H1 (cell line): ENCODE data around the gene TRAPPC6A. TPM values are rescaled to one million over a fixed set of nuclear protein-coding genes. Genes with fewer than 3 reads are reported as not detected.

Source experiments
- CTCF ChIA-PET: fragments of 300-600 bp; sonication (Branson Sonifier 250); formaldehyde crosslinking; loops from one replicate; lab custom pipeline; 2021; ENCODE audit not compliant: partially characterized antibody; lab: Charles Lee
- POLR2A ChIA-PET: fragments of 300-600 bp; sonication (Branson Sonifier 250); formaldehyde crosslinking; loops from one replicate; lab custom pipeline; 2021; ENCODE audit warnings: inconsistent platforms; ENCODE audit not compliant: partially characterized antibody; lab: Charles Lee
- DNase-seq, 2 experiments: peaks; one replicate each; pipeline versions ENCODE4 v3.0.0 to v3.0.0-alpha.2; 2010 to 2022; ENCODE audit warnings: low spot score in 2 of 2, low read depth in 1 of 2, mixed read lengths in 1 of 2
- FAIRE-seq: peaks from 2 replicates; lab custom pipeline; 2011; peaks lifted over from hg19 to GRCh38; lab: Jason Lieb, UNC
- H2AFZ ChIP-seq: 2 replicates; pipeline ENCODE4 v1.8.1; 2012; ENCODE audit warnings: low read length, inconsistent platforms
- H2AK5ac ChIP-seq: 2 replicates; pipeline ENCODE4 v1.6.1; 2013; ENCODE audit warnings: low read depth, low read length
- H2BK120ac ChIP-seq: replicated peaks from 2 replicates; pipeline ENCODE3; 2013; ENCODE audit warnings: low read depth, low read length, inconsistent platforms
- H2BK12ac ChIP-seq: 2 replicates; pipeline ENCODE4 v1.6.1; 2013; ENCODE audit warnings: low read depth, low read length
- H2BK15ac ChIP-seq: 2 replicates; pipeline ENCODE4 v1.6.1; 2013; ENCODE audit warnings: low read length
- H2BK20ac ChIP-seq: 2 replicates; pipeline ENCODE4 v1.6.1; 2013; ENCODE audit warnings: low read length
- H2BK5ac ChIP-seq: 2 replicates; pipeline ENCODE4 v1.6.1; 2013; ENCODE audit warnings: low read depth, low read length
- H3K14ac ChIP-seq: 2 replicates; pipeline ENCODE4 v1.6.1; 2013; ENCODE audit warnings: inconsistent platforms; ENCODE audit not compliant: insufficient read length
- H3K18ac ChIP-seq: 2 replicates; pipeline ENCODE4 v1.6.1; 2013; ENCODE audit warnings: low read length; ENCODE audit errors: extremely low read depth
- H3K23ac ChIP-seq: 2 replicates; pipeline ENCODE4 v1.6.1; 2013; ENCODE audit warnings: inconsistent platforms; ENCODE audit not compliant: insufficient read length
- H3K23me2 ChIP-seq: 2 replicates; pipeline ENCODE4 v1.6.1; 2013; ENCODE audit warnings: low read depth, low read length
- H3K27ac ChIP-seq: 2 replicates; pipeline ENCODE4 v1.6.1; 2011; ENCODE audit warnings: low read depth, low read length, inconsistent platforms
- H3K27me3 ChIP-seq, 4 experiments: replicated peaks in 1 of 4; 1 replicate in 1 of 4; 2 replicates in 3 of 4; pipeline versions ENCODE4 v1.6.1 to v1.8.1; 2011 to 2013; ENCODE audit warnings: low read length in 3 of 4, mild to moderate bottlenecking in 3 of 4, inconsistent platforms in 2 of 4, mixed read lengths in 2 of 4, moderate library complexity in 1 of 4; ENCODE audit not compliant: control insufficient read depth in 3 of 4, insufficient read depth in 3 of 4; ENCODE audit errors: extremely low read depth in 1 of 4
- H3K36me3 ChIP-seq, 4 experiments: 2 replicates each; pipeline versions ENCODE4 v1.6.1 to v1.8.1; 2011 to 2013; ENCODE audit warnings: mild to moderate bottlenecking in 4 of 4, low read length in 3 of 4, moderate library complexity in 2 of 4, control low read depth in 1 of 4, inconsistent platforms in 1 of 4; ENCODE audit not compliant: insufficient read depth in 4 of 4, control insufficient read depth in 2 of 4
- H3K4ac ChIP-seq: replicated peaks from 2 replicates; pipeline ENCODE3; 2013; ENCODE audit warnings: low read length, low read depth, mixed read lengths, inconsistent platforms; ENCODE audit not compliant: insufficient read length
- H3K4me1 ChIP-seq, 4 experiments: replicated peaks in 1 of 4; 1 replicate in 1 of 4; 2 replicates in 3 of 4; pipeline versions ENCODE4 v1.6.1 to v1.8.1; 2011 to 2013; ENCODE audit warnings: low read length in 3 of 4, inconsistent platforms in 2 of 4, mixed read lengths in 1 of 4; ENCODE audit not compliant: insufficient read depth in 4 of 4, control insufficient read depth in 3 of 4
- H3K4me2 ChIP-seq, 2 experiments: 2 replicates each; pipeline versions ENCODE4 v1.6.1 to v1.8.1; 2011 to 2013; ENCODE audit warnings: low read depth in 2 of 2, low read length in 2 of 2, control low read depth in 1 of 2, inconsistent platforms in 1 of 2, mild to moderate bottlenecking in 1 of 2; ENCODE audit not compliant: insufficient read depth in 1 of 2
- H3K4me3 ChIP-seq, 4 experiments: fragments of 200-600, 300-600 bp in 1 of 4; sonication (generic), shearing (Covaris generic), sonication (Bioruptor Twin) in 1 of 4; 2 replicates each; pipeline versions ENCODE4 v1.5.1 to v1.8.1; 2011 to 2016; ENCODE audit warnings: low read length in 4 of 4, low read depth in 3 of 4, control low read depth in 2 of 4, inconsistent platforms in 2 of 4, mild to moderate bottlenecking in 2 of 4, mixed read lengths in 1 of 4, moderate library complexity in 1 of 4; ENCODE audit not compliant: insufficient read depth in 2 of 4; ENCODE audit errors: extremely low read depth in 1 of 4
- H3K56ac ChIP-seq: replicated peaks from 2 replicates; pipeline ENCODE3; 2013; ENCODE audit warnings: low read depth, mild to moderate bottlenecking, mixed read lengths, low read length, inconsistent platforms; ENCODE audit not compliant: insufficient read length
- H3K79me1 ChIP-seq: 2 replicates; pipeline ENCODE4 v1.6.1; 2013; ENCODE audit warnings: low read depth, low read length, control low read depth
- H3K79me2 ChIP-seq, 2 experiments: 2 replicates each; pipeline versions ENCODE4 v1.6.1 to v1.8.1; 2012 to 2013; ENCODE audit warnings: low read length in 2 of 2, mild to moderate bottlenecking in 2 of 2, inconsistent platforms in 1 of 2; ENCODE audit not compliant: insufficient read depth in 2 of 2, control insufficient read depth in 1 of 2
- H3K9ac ChIP-seq, 4 experiments: replicated peaks in 1 of 4; 1 replicate in 1 of 4; 2 replicates in 3 of 4; pipeline versions ENCODE4 v1.6.1 to v1.8.1; 2011 to 2013; ENCODE audit warnings: low read depth in 3 of 4, low read length in 3 of 4, control low read depth in 2 of 4, mild to moderate bottlenecking in 2 of 4, moderate library complexity in 2 of 4, inconsistent platforms in 1 of 4; ENCODE audit errors: extremely low read depth in 1 of 4
- H3K9me3 ChIP-seq, 2 experiments: 2 replicates each; pipeline versions ENCODE4 v1.6.1 to v1.8.1; 2012 to 2013; ENCODE audit warnings: mild to moderate bottlenecking in 2 of 2, moderate library complexity in 2 of 2, control low read depth in 1 of 2, inconsistent platforms in 1 of 2, low read depth in 1 of 2, low read length in 1 of 2, mixed read lengths in 1 of 2; ENCODE audit not compliant: insufficient read depth in 2 of 2
- H4K20me1 ChIP-seq, 2 experiments: replicated peaks in 1 of 2; 2 replicates each; pipeline versions ENCODE3 to v1.8.1; 2011 to 2013; ENCODE audit warnings: inconsistent platforms in 2 of 2, low read length in 2 of 2, mild to moderate bottlenecking in 1 of 2; ENCODE audit not compliant: insufficient read depth in 2 of 2, control insufficient read depth in 1 of 2
- H4K5ac ChIP-seq: 2 replicates; pipeline ENCODE4 v1.6.1; 2013; ENCODE audit warnings: low read length, low read depth, mixed read lengths, inconsistent platforms; ENCODE audit not compliant: insufficient read length
- H4K8ac ChIP-seq: 2 replicates; pipeline ENCODE4 v1.8.0; 2013; ENCODE audit warnings: mild to moderate bottlenecking, moderate library complexity, low read length, inconsistent platforms; ENCODE audit not compliant: insufficient read depth; ENCODE audit errors: extremely low read depth
- H4K91ac ChIP-seq: replicated peaks from 2 replicates; pipeline ENCODE3; 2013; ENCODE audit warnings: low read length, mixed read lengths, inconsistent platforms; ENCODE audit not compliant: insufficient read length
- ASH2L ChIP-seq: fragments of 200-600, 300-600 bp; sonication (generic); IDR thresholded peaks from one replicate; pipeline ENCODE4 v1.7.1; 2017; ENCODE audit warnings: low read length
- CBX5 ChIP-seq: fragments of 300-800, 300-1000 bp; sonication (generic); IDR thresholded peaks from 2 replicates; pipeline ENCODE4 v1.7.1; 2016; ENCODE audit warnings: antibody characterized with exemption, low read length, low read depth
- CTCF ChIP-seq, 3 experiments: IDR thresholded peaks; 1 replicate in 2 of 3; 2 replicates in 1 of 3; pipeline versions ENCODE4 v1.5.1 to v1.6.1; 2011; ENCODE audit warnings: low read length in 3 of 3, mild to moderate bottlenecking in 3 of 3, inconsistent platforms in 2 of 3, low read depth in 1 of 3, moderate library complexity in 1 of 3; ENCODE audit not compliant: insufficient read depth in 1 of 3; ENCODE audit errors: control extremely low read depth in 1 of 3
- HDAC6 ChIP-seq: IDR thresholded peaks from one replicate; pipeline ENCODE4 v1.7.1; 2012; ENCODE audit warnings: low read depth, mild to moderate bottlenecking, inconsistent platforms, low read length, moderate library complexity
- POU5F1 ChIP-seq: IDR thresholded peaks from 2 replicates; pipeline ENCODE4 v1.6.1; 2011; ENCODE audit warnings: low read depth, mild to moderate bottlenecking, low read length, moderate library complexity
- SIX5 ChIP-seq: IDR thresholded peaks from 2 replicates; pipeline ENCODE4 v1.6.1; 2011; ENCODE audit warnings: mild to moderate bottlenecking, low read depth, low read length
- TAF7 ChIP-seq: optimal IDR thresholded peaks from 2 replicates; pipeline ENCODE3; 2011; ENCODE audit warnings: low read depth, mild to moderate bottlenecking, inconsistent platforms, low read length, moderate library complexity, borderline replicate concordance
- USF2 ChIP-seq: IDR thresholded peaks from 2 replicates; pipeline ENCODE4 v1.6.1; 2011; ENCODE audit warnings: low read length, improper control_type of control experiment
- WGBS, 2 experiments: shearing (Covaris generic) in 1 of 2; methylation state at CpG; one replicate each; pipeline versions ENCODE4 v1.1.6 to v1.1.7; 2013 to 2015; ENCODE audit warnings: low lambda C conversion rate in 2 of 2, mixed read lengths in 2 of 2, inconsistent platforms in 1 of 2, low coverage in 1 of 2, missing lambda C conversion rate in 1 of 2; ENCODE audit not compliant: insufficient replicate concordance in 2 of 2, insufficient coverage in 1 of 2, insufficient read length in 1 of 2; ENCODE audit errors: extremely low coverage in 1 of 2, missing lambda C conversion rate in 1 of 2; 5-methylcytosine and 5-hydroxymethylcytosine counted together
- polyA plus RNA-seq, 7 experiments: library from polyadenylated mRNA; depleted of rRNA in 3 of 7; stranded (reverse) in 5 of 7; unstranded in 2 of 7; fragments of >200 nt in 5 of 7; fragments of 200-250 nt in 2 of 7; gene quantifications; 1 replicate in 5 of 7; 2 replicates in 1 of 7; 4 replicates in 1 of 7; pipeline versions ENCODE4 v1.2.1 to v1.2.3, GENCODE V29; 2011 to 2013; ENCODE audit warnings: missing spikeins in 2 of 7, mixed read lengths in 2 of 7
- total RNA-seq: library from RNA; stranded (reverse); fragmentation: NEBNext Ultra II Directional; extraction: Animal tissue kit (Norgen Biotek cat#: 25700); gene quantifications from 2 replicates; pipeline ENCODE4 v1.2.1, GENCODE V29; 2021

The TRAPPC6A gene
- total and polyA plus RNA-seq, 2 of the 8 experiments (the other 6 are each of a cell fraction or from before 2014, with no cell fraction given): 31.8 to 130 TPM

DNA sequence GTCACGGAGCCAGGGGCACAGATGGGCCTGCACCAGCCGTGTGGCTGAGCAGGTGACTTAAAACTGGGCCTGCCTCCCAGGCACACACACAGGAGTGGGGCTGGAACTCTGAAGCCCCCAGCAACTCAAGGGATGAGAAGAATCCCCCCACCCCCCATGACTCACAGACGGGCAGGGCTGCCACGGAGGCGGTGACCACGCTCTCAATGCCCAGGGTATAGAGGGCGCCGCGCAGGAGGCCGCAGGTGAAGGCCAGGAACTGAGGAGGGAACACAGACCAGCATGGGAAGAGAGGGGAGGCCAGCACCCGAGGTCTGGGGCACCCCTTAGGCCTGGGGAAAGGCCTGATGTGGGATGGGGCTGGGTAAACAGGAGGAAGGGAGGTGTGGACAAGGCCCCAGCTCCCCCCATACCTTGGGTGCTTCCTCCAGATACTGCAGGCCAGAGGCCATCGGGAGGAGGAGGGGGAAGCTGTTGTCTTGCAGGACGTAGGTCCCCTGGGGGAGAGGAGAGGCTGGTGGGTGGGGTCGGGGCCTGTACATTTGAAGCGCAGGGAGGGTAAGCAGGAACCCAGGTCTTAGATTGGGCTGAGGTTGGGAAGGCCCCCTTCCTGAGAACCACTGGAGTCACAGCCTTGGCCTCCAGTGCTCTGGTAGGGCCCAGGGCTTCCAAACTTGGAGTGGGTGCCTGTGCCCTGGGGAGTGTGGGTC, 14.1 kb downstream of the TRAPPC6A start:
- Histone ChIP-seq H2BK12ac (0 out of 2 replicates have a peak overlapping the region, but pooled peaks have one; percentile 17), H3K9ac (no peak overlapping the region), H3K23me2 (no peaks in the 10 kb centered on the region), H3K4me2 (no peak overlapping the region), H2BK5ac (0 out of 2 replicates have a peak overlapping the region, but pooled peaks have one; percentile 49), H4K5ac (no peak overlapping the region), H3K23ac (no peak overlapping the region), H3K14ac (no peak overlapping the region), H2BK120ac (no peak overlapping the region), H2BK15ac (no peak overlapping the region), H3K18ac (no peak overlapping the region), H4K91ac (no peak overlapping the region), H4K8ac (peak overlapping the region; percentile 54), H3K9me3 (no peaks in the 10 kb centered on the region), H3K4me1 (peaks cover 0 to 17% (median 8%) of the 10 kb centered on the region in 4 experiments; a peak in 5 of 7 replicates), H2AFZ (no peak overlapping the region), H3K79me2 (no peaks in the 10 kb centered on the region), H3K27ac (no peak overlapping the region), H4K20me1 (peaks cover 0 to 6% of the 10 kb centered on the region in 2 experiments), H3K4me3 (no peak overlapping the region), H2BK20ac (no peak overlapping the region), H3K27me3 (peaks cover 0 to 5% (median 1%) of the 10 kb centered on the region in 4 experiments; a peak in 3 of 7 replicates), H3K56ac (no peak overlapping the region), H3K4ac (no peak overlapping the region), H2AK5ac (no peak overlapping the region; the same call in 1 of the 2 replicates), H3K79me1 (no peaks in the 10 kb centered on the region), H3K36me3 (no peaks in the 10 kb centered on the region)
- FAIRE-seq: no peak
- WGBS, 2 experiments: 86% methylated on average over 15 of the region's 15 CpGs; no CpG with 5 or more reads in 1 of the 2 experiments
- CTCF ChIA-PET: interaction anchor here (0.9 to 5.6 kb wide), 17 partner anchors 9 to 175 kb away, joined by 3 to 54 read pairs (median 5); partner anchors contain the start of gene TRAPPC6A
- DNase-seq: no peak
- POLR2A ChIA-PET: interaction anchor here (0.7 to 3.7 kb wide), 9 partner anchors 9 to 72 kb away, joined by 3 to 21 read pairs (median 4); partner anchors contain the start of genes BLOC1S3 and TRAPPC6A
- TF ChIP-seq CBX5 (no peak), POU5F1 (no peak), ASH2L (no peak), USF2 (no peak), TAF7 (no peak), SIX5 (no peak), HDAC6 (no peak), CTCF (IDR thresholded peaks at IDR 0.05; ENCODE audit: control extremely low read depth in 1 of 3, insufficient read depth in 1 of 3, low read depth in 1 of 3, low read length in 3 of 3) (no peak)
